GM12891 (cell line): Measurements from ENCODE around the gene ANK2.

ENCODE experiments used
- PAX5 ChIP-seq: IDR thresholded peaks from 2 replicates; pipeline ENCODE4 v1.6.1; 2011; ENCODE audit warnings: low read length, moderate library complexity, mild to moderate bottlenecking; ENCODE audit not compliant: insufficient read depth, severe bottlenecking
- POLR2A ChIP-seq: IDR thresholded peaks from 2 replicates; pipeline ENCODE4 v1.6.1; 2011; ENCODE audit warnings: low read depth, low read length, control low read depth
- POLR2AphosphoS5 ChIP-seq: IDR thresholded peaks from 2 replicates; pipeline ENCODE4 v1.6.1; 2011; ENCODE audit warnings: low read depth, low read length, control low read depth
- POU2F2 ChIP-seq: IDR thresholded peaks from 2 replicates; pipeline ENCODE4 v1.6.1; 2011; ENCODE audit warnings: low read depth, mild to moderate bottlenecking, control low read depth, low read length, moderate library complexity
- SPI1 ChIP-seq: IDR thresholded peaks from 2 replicates; pipeline ENCODE4 v1.6.1; 2011; ENCODE audit warnings: low read depth, low read length, control low read depth
- TAF1 ChIP-seq: IDR thresholded peaks from 2 replicates; pipeline ENCODE4 v1.6.1; 2011; ENCODE audit warnings: low read depth, low read length, control low read depth

DNA sequence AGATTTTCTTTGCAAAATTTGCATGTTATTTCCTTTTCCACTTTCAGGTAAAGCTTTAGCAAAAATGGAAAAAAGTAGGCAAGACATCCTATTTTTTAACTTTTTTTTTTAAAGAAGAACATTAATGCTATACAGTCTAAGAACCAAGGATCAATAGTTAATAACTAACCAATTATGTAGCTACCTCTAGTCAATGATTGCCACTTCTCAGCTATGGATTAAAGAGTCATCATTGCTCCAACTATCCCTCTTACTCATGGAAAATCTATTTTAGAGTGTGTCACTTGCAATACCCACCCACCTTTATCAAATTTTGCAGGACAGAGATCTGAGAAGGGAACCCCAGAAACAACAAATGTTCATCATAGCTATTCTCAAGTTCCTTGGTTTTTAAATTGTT, 223.1 kb downstream of the ANK2 start:
- no peak for TF ChIP-seq POLR2A
- TF ChIP-seq PAX5: no peak
- no peak for TF ChIP-seq POLR2AphosphoS5
- no peak for TF ChIP-seq TAF1
- no peak for TF ChIP-seq SPI1
- TF ChIP-seq POU2F2: no peak
